SK-N-SH (cell line): ENCODE measurements around the gene DRD2.

ENCODE experiments used
- CHD2 ChIP-seq: fragments of 150-350 bp; IDR thresholded peaks from 2 replicates; pipeline ENCODE4 v1.6.1; 2018; ENCODE audit warnings: low read length; ENCODE audit not compliant: partially characterized antibody
- CTCF ChIP-seq: fragments of 200-600 bp; sonication (generic); IDR thresholded peaks from 2 replicates; pipeline ENCODE4 v1.6.1; 2017; ENCODE audit warnings: antibody characterized with exemption, mild to moderate bottlenecking, moderate library complexity
- EZH2phosphoT487 ChIP-seq: fragments of 200-600 bp; sonication (generic); IDR thresholded peaks from 2 replicates; pipeline ENCODE4 v1.6.1; 2017; ENCODE audit warnings: low read depth, mixed run types, mild to moderate bottlenecking, antibody characterized with exemption, moderate library complexity, borderline replicate concordance
- IRF3 ChIP-seq: fragments of 150-350 bp; IDR thresholded peaks from 2 replicates; pipeline ENCODE4 v1.6.1; 2016; ENCODE audit warnings: mild to moderate bottlenecking, low read depth, low read length
- MAX ChIP-seq: IDR thresholded peaks from 2 replicates; pipeline ENCODE4 v1.4.0; 2012; ENCODE audit warnings: low read depth
- NFIC ChIP-seq: IDR thresholded peaks from 2 replicates; pipeline ENCODE4 v1.4.0; 2012; ENCODE audit warnings: borderline replicate concordance
- POLR2AphosphoS5 ChIP-seq: IDR thresholded peaks from 2 replicates; pipeline ENCODE4 v1.6.1; 2012; ENCODE audit warnings: low read depth, low read length
- RAD21 ChIP-seq: IDR thresholded peaks from 2 replicates; pipeline ENCODE4 v1.6.1; 2012; ENCODE audit warnings: mild to moderate bottlenecking, low read length
- REST ChIP-seq: IDR thresholded peaks from 2 replicates; pipeline ENCODE4 v1.6.1; 2012; ENCODE audit warnings: mild to moderate bottlenecking, low read depth, low read length, moderate library complexity
- TCF12 ChIP-seq: IDR thresholded peaks from 2 replicates; pipeline ENCODE4 v1.4.0; 2012
- TEAD4 ChIP-seq: IDR thresholded peaks from 2 replicates; pipeline ENCODE4 v1.4.0; 2012; ENCODE audit warnings: mild to moderate bottlenecking, borderline replicate concordance; ENCODE audit not compliant: insufficient read depth
- USF2 ChIP-seq: fragments of 150-350 bp; IDR thresholded peaks from 2 replicates; pipeline ENCODE4 v1.6.1; 2017; ENCODE audit warnings: antibody characterized with exemption, low read length, low read depth, borderline replicate concordance
- TF ChIP-seq, protein P1 (sequence below): IDR thresholded peaks from 2 replicates; pipeline ENCODE4; 2012

- TF ChIP-seq CTCF (no peak), POLR2AphosphoS5 (no peak), TCF12 (no peak), USF2 (no peak), IRF3 (no peak), EZH2phosphoT487 (no peak), MAX (no peak), CHD2 (no peak), NFIC (no peak), RAD21 (no peak), REST (no peak), TEAD4 (no peak)
- TF ChIP-seq, protein P1, sequence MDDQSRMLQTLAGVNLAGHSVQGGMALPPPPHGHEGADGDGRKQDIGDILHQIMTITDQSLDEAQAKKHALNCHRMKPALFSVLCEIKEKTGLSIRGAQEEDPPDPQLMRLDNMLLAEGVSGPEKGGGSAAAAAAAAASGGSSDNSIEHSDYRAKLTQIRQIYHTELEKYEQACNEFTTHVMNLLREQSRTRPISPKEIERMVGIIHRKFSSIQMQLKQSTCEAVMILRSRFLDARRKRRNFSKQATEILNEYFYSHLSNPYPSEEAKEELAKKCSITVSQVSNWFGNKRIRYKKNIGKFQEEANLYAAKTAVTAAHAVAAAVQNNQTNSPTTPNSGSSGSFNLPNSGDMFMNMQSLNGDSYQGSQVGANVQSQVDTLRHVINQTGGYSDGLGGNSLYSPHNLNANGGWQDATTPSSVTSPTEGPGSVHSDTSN: no peak
Observed at GRCh38 chr11:113408206-113408605, 67.0 kb downstream of the DRD2 start.
